Liver (tissue), 3 donors: ENCODE data around the gene SERP2.

Experiments
- ATF3 ChIP-seq: IDR thresholded peaks from 2 replicates; pipeline ENCODE4 v1.6.1; 2016; ENCODE audit warnings: antibody characterized with exemption
- GABPA ChIP-seq, 2 donors: IDR thresholded peaks in 1 of 2; conservative IDR thresholded peaks in 1 of 2; 2 replicates each; pipeline ENCODE4 v1.6.1; 2016; ENCODE audit warnings: antibody characterized with exemption in 2 of 2, mild to moderate bottlenecking in 1 of 2, moderate library complexity in 1 of 2
- JUND ChIP-seq, 2 donors: IDR thresholded peaks; 2 replicates each; pipeline ENCODE4 v1.6.1; 2016; ENCODE audit warnings: antibody characterized with exemption in 2 of 2
- RAD21 ChIP-seq, 2 donors: IDR thresholded peaks; 2 replicates each; pipeline ENCODE4 v1.6.1; 2016; ENCODE audit warnings: antibody characterized with exemption in 2 of 2, mild to moderate bottlenecking in 2 of 2
- TAF1 ChIP-seq: conservative IDR thresholded peaks from 2 replicates; pipeline ENCODE4 v1.6.1; 2016; ENCODE audit warnings: antibody characterized with exemption, mild to moderate bottlenecking
- ZBTB33 ChIP-seq: IDR thresholded peaks from 2 replicates; pipeline ENCODE4 v1.6.1; 2016; ENCODE audit warnings: antibody characterized with exemption
- TF ChIP-seq, protein P1 (sequence below): IDR thresholded peaks from 2 replicates; pipeline ENCODE4 v1.6.1; 2016; ENCODE audit warnings: antibody characterized with exemption, mild to moderate bottlenecking
- TF ChIP-seq, protein P2 (sequence below): fragments of 150-350 bp; IDR thresholded peaks from 2 replicates; pipeline ENCODE4 v1.5.1; 2017; ENCODE audit warnings: improper control_type of control experiment, low read depth, low read length; ENCODE audit not compliant: missing input control
- donor health status: healthy.
- donor health status: healthy.

GRCh38 chr13:44389060-44389666, 15.5 kb downstream of the SERP2 start:
- TF ChIP-seq, protein P1, sequence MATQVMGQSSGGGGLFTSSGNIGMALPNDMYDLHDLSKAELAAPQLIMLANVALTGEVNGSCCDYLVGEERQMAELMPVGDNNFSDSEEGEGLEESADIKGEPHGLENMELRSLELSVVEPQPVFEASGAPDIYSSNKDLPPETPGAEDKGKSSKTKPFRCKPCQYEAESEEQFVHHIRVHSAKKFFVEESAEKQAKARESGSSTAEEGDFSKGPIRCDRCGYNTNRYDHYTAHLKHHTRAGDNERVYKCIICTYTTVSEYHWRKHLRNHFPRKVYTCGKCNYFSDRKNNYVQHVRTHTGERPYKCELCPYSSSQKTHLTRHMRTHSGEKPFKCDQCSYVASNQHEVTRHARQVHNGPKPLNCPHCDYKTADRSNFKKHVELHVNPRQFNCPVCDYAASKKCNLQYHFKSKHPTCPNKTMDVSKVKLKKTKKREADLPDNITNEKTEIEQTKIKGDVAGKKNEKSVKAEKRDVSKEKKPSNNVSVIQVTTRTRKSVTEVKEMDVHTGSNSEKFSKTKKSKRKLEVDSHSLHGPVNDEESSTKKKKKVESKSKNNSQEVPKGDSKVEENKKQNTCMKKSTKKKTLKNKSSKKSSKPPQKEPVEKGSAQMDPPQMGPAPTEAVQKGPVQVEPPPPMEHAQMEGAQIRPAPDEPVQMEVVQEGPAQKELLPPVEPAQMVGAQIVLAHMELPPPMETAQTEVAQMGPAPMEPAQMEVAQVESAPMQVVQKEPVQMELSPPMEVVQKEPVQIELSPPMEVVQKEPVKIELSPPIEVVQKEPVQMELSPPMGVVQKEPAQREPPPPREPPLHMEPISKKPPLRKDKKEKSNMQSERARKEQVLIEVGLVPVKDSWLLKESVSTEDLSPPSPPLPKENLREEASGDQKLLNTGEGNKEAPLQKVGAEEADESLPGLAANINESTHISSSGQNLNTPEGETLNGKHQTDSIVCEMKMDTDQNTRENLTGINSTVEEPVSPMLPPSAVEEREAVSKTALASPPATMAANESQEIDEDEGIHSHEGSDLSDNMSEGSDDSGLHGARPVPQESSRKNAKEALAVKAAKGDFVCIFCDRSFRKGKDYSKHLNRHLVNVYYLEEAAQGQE, result no peak
- TF ChIP-seq, protein P2, sequence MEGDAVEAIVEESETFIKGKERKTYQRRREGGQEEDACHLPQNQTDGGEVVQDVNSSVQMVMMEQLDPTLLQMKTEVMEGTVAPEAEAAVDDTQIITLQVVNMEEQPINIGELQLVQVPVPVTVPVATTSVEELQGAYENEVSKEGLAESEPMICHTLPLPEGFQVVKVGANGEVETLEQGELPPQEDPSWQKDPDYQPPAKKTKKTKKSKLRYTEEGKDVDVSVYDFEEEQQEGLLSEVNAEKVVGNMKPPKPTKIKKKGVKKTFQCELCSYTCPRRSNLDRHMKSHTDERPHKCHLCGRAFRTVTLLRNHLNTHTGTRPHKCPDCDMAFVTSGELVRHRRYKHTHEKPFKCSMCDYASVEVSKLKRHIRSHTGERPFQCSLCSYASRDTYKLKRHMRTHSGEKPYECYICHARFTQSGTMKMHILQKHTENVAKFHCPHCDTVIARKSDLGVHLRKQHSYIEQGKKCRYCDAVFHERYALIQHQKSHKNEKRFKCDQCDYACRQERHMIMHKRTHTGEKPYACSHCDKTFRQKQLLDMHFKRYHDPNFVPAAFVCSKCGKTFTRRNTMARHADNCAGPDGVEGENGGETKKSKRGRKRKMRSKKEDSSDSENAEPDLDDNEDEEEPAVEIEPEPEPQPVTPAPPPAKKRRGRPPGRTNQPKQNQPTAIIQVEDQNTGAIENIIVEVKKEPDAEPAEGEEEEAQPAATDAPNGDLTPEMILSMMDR, result no peak
- TF ChIP-seq ATF3 (no peak), JUND (IDR thresholded peaks at IDR 0.05) (no peak), RAD21 (IDR thresholded peaks at IDR 0.05) (no peak), GABPA (IDR thresholded peaks at IDR 0.05 in 1 of 2, conservative IDR thresholded peaks at IDR 0.05 in 1 of 2) (no peak), ZBTB33 (no peak), TAF1 (no peak)
